K562 (cell line): ENCODE results near the gene RHBG. TPM values are rescaled to one million over a fixed set of nuclear protein-coding genes. Genes with fewer than 3 reads are reported as not detected.

Experiments used
- ASH1L ChIP-seq: fragments of 450-650 bp; IDR thresholded peaks from 2 replicates; pipeline ENCODE4 v1.6.1; 2018; ENCODE audit warnings: borderline replicate concordance, mild to moderate bottlenecking, low read depth; ENCODE audit not compliant: partially characterized antibody
- ATF6 ChIP-seq: sonication (generic); formaldehyde crosslinking; IDR thresholded peaks from 2 replicates; pipeline ENCODE4 v1.4.0; 2020; ENCODE audit warnings: mild to moderate bottlenecking, missing genetic modification reagents
- BCLAF1 ChIP-seq, 2 experiments: fragments of 450-650 bp in 1 of 2; IDR thresholded peaks; 2 replicates each; pipeline ENCODE4 v1.6.1; 2011 to 2017; ENCODE audit warnings: low read depth in 2 of 2, antibody characterized with exemption in 1 of 2, borderline replicate concordance in 1 of 2, low read length in 1 of 2, mild to moderate bottlenecking in 1 of 2, mixed read lengths in 1 of 2; ENCODE audit not compliant: control insufficient read depth in 1 of 2
- ETS1 ChIP-seq: conservative IDR thresholded peaks from 2 replicates; pipeline ENCODE4 v1.6.1; 2011; ENCODE audit warnings: low read depth, mild to moderate bottlenecking, low read length; ENCODE audit not compliant: control insufficient read depth
- FOXK2 ChIP-seq, 2 experiments: fragments of 450-650 bp; IDR thresholded peaks in 1 of 2; conservative IDR thresholded peaks in 1 of 2; 2 replicates each; pipeline ENCODE4 v1.6.1; 2016; ENCODE audit warnings: low read depth in 2 of 2, mild to moderate bottlenecking in 1 of 2
- GTF3C2 ChIP-seq: IDR thresholded peaks from 3 replicates; pipeline ENCODE4 v1.6.1; 2011; ENCODE audit warnings: borderline replicate concordance, mild to moderate bottlenecking, moderate library complexity; ENCODE audit not compliant: insufficient read length; ENCODE audit errors: extremely low read depth
- HDAC6 ChIP-seq: IDR thresholded peaks from 2 replicates; pipeline ENCODE4 v1.6.1; 2012; ENCODE audit warnings: low read depth, mild to moderate bottlenecking, control low read depth, inconsistent platforms, low read length, moderate library complexity
- HMG20B ChIP-seq: fragments of 250-450 bp; sonication (Bioruptor Pico); IDR thresholded peaks from 2 replicates; pipeline ENCODE4 v1.5.0; 2021; ENCODE audit warnings: mild to moderate bottlenecking
- ILF3 ChIP-seq: fragments of 450-650 bp; IDR thresholded peaks from 2 replicates; pipeline ENCODE4 v1.6.1; 2018; ENCODE audit warnings: antibody characterized with exemption, mild to moderate bottlenecking, moderate library complexity, borderline replicate concordance
- KHSRP ChIP-seq: fragments of 450-650 bp; IDR thresholded peaks from 2 replicates; pipeline ENCODE4 v1.6.1; 2017
- MBD2 ChIP-seq: sonication (generic); IDR thresholded peaks from 2 replicates; pipeline ENCODE4 v1.6.1; 2016; ENCODE audit warnings: low read depth, borderline replicate concordance
- PHF20 ChIP-seq: fragments of 450-650 bp; IDR thresholded peaks from 2 replicates; pipeline ENCODE4 v1.6.1; 2018; ENCODE audit not compliant: partially characterized antibody
- ZBTB1 ChIP-seq: sonication (generic); formaldehyde crosslinking; IDR thresholded peaks from 2 replicates; pipeline ENCODE4 v1.8.1; 2023; ENCODE audit warnings: missing genetic modification reagents, low read depth, mild to moderate bottlenecking, borderline replicate concordance
- ZNF143 ChIP-seq: sonication (generic); formaldehyde crosslinking; IDR thresholded peaks from 2 replicates; pipeline ENCODE4 v1.9.0; 2022; ENCODE audit warnings: mild to moderate bottlenecking, missing genetic modification reagents
- ZNF23 ChIP-seq: fragments of 250-450 bp; sonication (Bioruptor Pico); IDR thresholded peaks from 2 replicates; pipeline ENCODE4 v1.4.0; 2020; ENCODE audit warnings: mild to moderate bottlenecking
- ZNF696 ChIP-seq: fragments of 250-450 bp; sonication (Bioruptor Pico); conservative IDR thresholded peaks from 2 replicates; pipeline ENCODE4 v1.4.0; 2020; ENCODE audit warnings: mild to moderate bottlenecking, moderate library complexity
- ZNF717 ChIP-seq: fragments of 250-450 bp; sonication (Bioruptor Pico); IDR thresholded peaks from 2 replicates; pipeline ENCODE4 v1.5.0; 2021
- polyA plus RNA-seq, 8 experiments: library from polyadenylated mRNA; depleted of rRNA in 4 of 8; stranded (reverse) in 5 of 8; unstranded in 3 of 8; fragments of >200 nt; fragmentation: Nextera tagmentation in 2 of 8; fragmentation: Illumina TruSeq in 1 of 8; extraction: Ambion mirVana in 2 of 8; extraction: Trizol in 1 of 8; gene quantifications; 2 replicates each; pipeline versions ENCODE4 v1.2.1 to v1.2.3, GENCODE V29; 2011 to 2014; ENCODE audit warnings: inconsistent platforms in 1 of 8, missing spikeins in 1 of 8
- total RNA-seq, 7 experiments: library from RNA; depleted of rRNA in 6 of 7; stranded (reverse); fragments of >200 nt in 6 of 7; fragmentation: Illumina TruSeq in 2 of 7; extraction: Trizol in 2 of 7; gene quantifications; 2 replicates each; pipeline versions ENCODE4 v1.2.1 to v1.2.3, GENCODE V29; 2011 to 2021; ENCODE audit warnings: low replicate concordance in 1 of 7

The RHBG gene
- total and polyA plus RNA-seq, 9 of the 15 experiments (the other 6 are each of a cell fraction or from before 2014, with no cell fraction given): not detected

- TF ChIP-seq ILF3 (no peak), GTF3C2 (no peak), ZNF23 (CRISPR knock-in tag) (no peak), ZNF143 (CRISPR knock-in tag) (peak; percentile 34; the same call in 1 of the 2 replicates), PHF20 (no peak), ZBTB1 (peak; percentile 77; the same call in 1 of the 2 replicates), ZNF696 (CRISPR knock-in tag) (no peak), HMG20B (CRISPR knock-in tag) (no peak), ASH1L (no peak), ZNF717 (CRISPR knock-in tag) (no peak), KHSRP (peak; percentile 57; the same call in 1 of the 2 replicates), FOXK2 (conservative IDR thresholded peaks at IDR 0.05 in 1 of 2, IDR thresholded peaks at IDR 0.05 in 1 of 2; ENCODE audit: low read depth in 2 of 2) (no peak), ETS1 (no peak; the same call in 1 of the 2 replicates), HDAC6 (no peak), BCLAF1 (IDR thresholded peaks at IDR 0.05; ENCODE audit: borderline replicate concordance in 1 of 2, control insufficient read depth in 1 of 2, low read depth in 2 of 2, low read length in 1 of 2) (no peak), ATF6 (CRISPR knock-in tag) (0 out of 2 replicates have a peak, but pooled peaks have one; percentile 19), MBD2 (no peak)
These were observed 52.3 kb downstream of the RHBG start (continued) for GRCh38 chr1:156421062-156421938.
